HCT116 (cell line): ENCODE results near the gene HOXB3. TPM values are rescaled to one million over a fixed set of nuclear protein-coding genes. Genes with fewer than 3 reads are reported as not detected.

Experiments
- ATAC-seq: fragments of 200-7000 bp; cut with Tn5 transposase; 2 replicates; pipeline ENCODE4 v1.9.1; 2020; ENCODE audit warnings: mild to moderate bottlenecking, moderate library complexity
- BruUV-seq: library from RNA; stranded (reverse); fragments of 400-500 nt; replicated peaks from 2 replicates; lab custom pipeline; 2021; lab: Mats Ljungman, UMichigan
- CTCF ChIA-PET: fragments of 300-600 bp; sonication (Branson Sonifier 250); formaldehyde crosslinking; loops from one replicate; lab custom pipeline; 2021; ENCODE audit warnings: antibody characterized with exemption; lab: Charles Lee
- POLR2A ChIA-PET: fragments of 300-600, 350-600 bp; sonication (Branson Sonifier 250); formaldehyde crosslinking; loops from one replicate; lab custom pipeline; 2021; ENCODE audit warnings: antibody characterized with exemption; lab: Charles Lee
- RAD21 ChIA-PET, 2 experiments: fragments of 300-600 bp; sonication (Branson Sonifier 250); formaldehyde crosslinking; loops; one replicate each; lab custom pipeline; 2023; ENCODE audit warnings: low total read pairs in 2 of 2; ENCODE audit not compliant: uncharacterized antibody in 2 of 2, unreplicated experiment in 2 of 2, low non-redundant PET in 1 of 2; lab: Charles Lee
- DNase-seq: peaks from one replicate; pipeline ENCODE4 v3.0.0-alpha.2; 2010; ENCODE audit warnings: low read depth, low spot score
- H2AFZ ChIP-seq: fragments of 200-600 bp; shearing (Covaris generic), sonication (generic); 2 replicates; pipeline ENCODE4 v1.6.1; 2017; ENCODE audit warnings: low read depth, mixed run types, mixed read lengths, antibody characterized with exemption, low read length; ENCODE audit not compliant: poor library complexity, severe bottlenecking
- H3K27ac ChIP-seq: 2 replicates; pipeline ENCODE4 v1.5.1; 2012; ENCODE audit warnings: low read depth, low read length
- H3K27me3 ChIP-seq: fragments of 200-600 bp; sonication (generic); 2 replicates; pipeline ENCODE4 v1.6.1; 2016; ENCODE audit warnings: mixed run types, low read length, mixed read lengths; ENCODE audit not compliant: insufficient read depth
- H3K36me3 ChIP-seq, 2 experiments: fragments of 200-500 bp in 1 of 2; fragments of 200-600 bp in 1 of 2; sonication (Bioruptor generic) in 1 of 2; sonication (generic) in 1 of 2; 2 replicates each; pipeline versions ENCODE4 v1.5.1 to v1.6.1; 2014 to 2016; ENCODE audit warnings: low read length in 2 of 2, inconsistent platforms in 1 of 2, mixed read lengths in 1 of 2, mixed run types in 1 of 2; ENCODE audit not compliant: insufficient read depth in 2 of 2, control insufficient read depth in 1 of 2
- H3K4me1 ChIP-seq, 2 experiments: fragments of 200-600 bp in 1 of 2; sonication (generic) in 1 of 2; 2 replicates each; pipeline versions ENCODE4 v1.5.1 to v1.6.1; 2012 to 2017; ENCODE audit warnings: low read length in 2 of 2, inconsistent platforms in 1 of 2, mild to moderate bottlenecking in 1 of 2, mixed read lengths in 1 of 2, mixed run types in 1 of 2, moderate library complexity in 1 of 2; ENCODE audit not compliant: insufficient read depth in 2 of 2, control insufficient read depth in 1 of 2
- H3K4me2 ChIP-seq: fragments of 200-600 bp; sonication (generic); 2 replicates; pipeline ENCODE4 v1.6.1; 2017; ENCODE audit warnings: mixed run types, low read length, mixed read lengths
- H3K4me3 ChIP-seq, 2 experiments: fragments of 200-600 bp in 1 of 2; sonication (generic) in 1 of 2; replicated peaks in 1 of 2; 2 replicates each; pipeline ENCODE4 v1.5.1; 2011 to 2016; ENCODE audit warnings: low read length in 2 of 2, control low read depth in 1 of 2, low read depth in 1 of 2, mild to moderate bottlenecking in 1 of 2, mixed read lengths in 1 of 2, mixed run types in 1 of 2
- H3K79me2 ChIP-seq: fragments of 200-600 bp; sonication (generic); 2 replicates; pipeline ENCODE4 v1.6.1; 2017; ENCODE audit warnings: mild to moderate bottlenecking, mixed run types, low read length, moderate library complexity, mixed read lengths; ENCODE audit not compliant: insufficient read depth
- H3K9ac ChIP-seq: fragments of 200-600 bp; sonication (generic); 2 replicates; pipeline ENCODE4 v1.6.1; 2016; ENCODE audit warnings: low read length, mixed read lengths
- H3K9me2 ChIP-seq: fragments of 200-600 bp; sonication (generic), shearing (Covaris generic); 2 replicates; pipeline ENCODE4 v1.6.1; 2017; ENCODE audit warnings: mixed run types, mild to moderate bottlenecking, moderate library complexity; ENCODE audit not compliant: insufficient read depth
- H3K9me3 ChIP-seq, 2 experiments: fragments of 200-500 bp in 1 of 2; fragments of 200-600 bp in 1 of 2; sonication (Bioruptor generic) in 1 of 2; sonication (generic) in 1 of 2; 2 replicates each; pipeline ENCODE4 v1.6.1; 2014 to 2017; ENCODE audit warnings: low read length in 2 of 2, mixed read lengths in 2 of 2, inconsistent platforms in 1 of 2, low read depth in 1 of 2, mild to moderate bottlenecking in 1 of 2, mixed run types in 1 of 2, moderate library complexity in 1 of 2; ENCODE audit not compliant: control insufficient read depth in 1 of 2, insufficient read depth in 1 of 2
- H4K20me1 ChIP-seq: fragments of 200-600 bp; sonication (generic), shearing (Covaris generic); 2 replicates; pipeline ENCODE4 v1.6.1; 2017; ENCODE audit warnings: mixed run types, mild to moderate bottlenecking, moderate library complexity; ENCODE audit not compliant: insufficient read depth
- JUND ChIP-seq: IDR thresholded peaks from 2 replicates; pipeline ENCODE4 v1.6.1; 2012
- POLR2AphosphoS5 ChIP-seq: IDR thresholded peaks from 2 replicates; pipeline ENCODE4 v1.6.1; 2011; ENCODE audit warnings: mild to moderate bottlenecking, low read depth, low read length, moderate library complexity
- SP1 ChIP-seq: IDR thresholded peaks from 2 replicates; pipeline ENCODE4 v1.6.1; 2012; ENCODE audit warnings: low read depth
- TCF7L2 ChIP-seq: IDR thresholded peaks from 2 replicates; pipeline ENCODE4 v1.7.0; 2011; ENCODE audit warnings: borderline replicate concordance, inconsistent platforms; ENCODE audit not compliant: insufficient read depth, insufficient read length; ENCODE audit errors: extremely low read depth
- YY1 ChIP-seq: IDR thresholded peaks from 2 replicates; pipeline ENCODE4 v1.6.1; 2011; ENCODE audit warnings: low read length, low read depth, moderate library complexity, mild to moderate bottlenecking; ENCODE audit not compliant: insufficient replicate concordance; ENCODE audit errors: extremely low read depth
- ZNF274 ChIP-seq: fragments of 200-500 bp; sonication (Bioruptor generic); IDR thresholded peaks from 2 replicates; pipeline ENCODE4 v1.6.1; 2014; ENCODE audit warnings: mild to moderate bottlenecking, low read depth, low read length, inconsistent platforms
- intact Hi-C: fragments of 100-400 bp; cut with micrococcal nuclease; formaldehyde crosslinking; loops from 2 replicates; pipeline ENCODE4 v1.10.0; 2022
- total RNA-seq: library from RNA; stranded (reverse); gene quantifications from one replicate; pipeline ENCODE4 v1.2.1, GENCODE V29; 2021; ENCODE audit not compliant: unreplicated experiment
- TF ChIP-seq, protein P1 (sequence below), 3 experiments: fragments of 200-600 bp in 1 of 3; sonication (generic) in 1 of 3; IDR thresholded peaks in 2 of 3; conservative IDR thresholded peaks in 1 of 3; 2 replicates each; pipeline ENCODE4 v1.5.1; 2012 to 2017; ENCODE audit warnings: low read depth in 2 of 3, low read length in 2 of 3, antibody characterized with exemption in 1 of 3, borderline replicate concordance in 1 of 3, control low read depth in 1 of 3, mild to moderate bottlenecking in 1 of 3, mixed read lengths in 1 of 3, mixed run types in 1 of 3, moderate library complexity in 1 of 3; ENCODE audit not compliant: insufficient read depth in 1 of 3
- TF ChIP-seq, protein P2 (sequence below): IDR thresholded peaks from 2 replicates; pipeline ENCODE4 v1.6.1; 2012
- TF ChIP-seq, protein P3 (sequence below): IDR thresholded peaks from 2 replicates; pipeline ENCODE4 v1.6.1; 2011; ENCODE audit warnings: mild to moderate bottlenecking, low read length, moderate library complexity; ENCODE audit not compliant: insufficient replicate concordance; ENCODE audit errors: extremely low read depth

HOXB3 gene
- total RNA-seq, 1 experiment from 2014 or later, result 19.8 TPM

DNA sequence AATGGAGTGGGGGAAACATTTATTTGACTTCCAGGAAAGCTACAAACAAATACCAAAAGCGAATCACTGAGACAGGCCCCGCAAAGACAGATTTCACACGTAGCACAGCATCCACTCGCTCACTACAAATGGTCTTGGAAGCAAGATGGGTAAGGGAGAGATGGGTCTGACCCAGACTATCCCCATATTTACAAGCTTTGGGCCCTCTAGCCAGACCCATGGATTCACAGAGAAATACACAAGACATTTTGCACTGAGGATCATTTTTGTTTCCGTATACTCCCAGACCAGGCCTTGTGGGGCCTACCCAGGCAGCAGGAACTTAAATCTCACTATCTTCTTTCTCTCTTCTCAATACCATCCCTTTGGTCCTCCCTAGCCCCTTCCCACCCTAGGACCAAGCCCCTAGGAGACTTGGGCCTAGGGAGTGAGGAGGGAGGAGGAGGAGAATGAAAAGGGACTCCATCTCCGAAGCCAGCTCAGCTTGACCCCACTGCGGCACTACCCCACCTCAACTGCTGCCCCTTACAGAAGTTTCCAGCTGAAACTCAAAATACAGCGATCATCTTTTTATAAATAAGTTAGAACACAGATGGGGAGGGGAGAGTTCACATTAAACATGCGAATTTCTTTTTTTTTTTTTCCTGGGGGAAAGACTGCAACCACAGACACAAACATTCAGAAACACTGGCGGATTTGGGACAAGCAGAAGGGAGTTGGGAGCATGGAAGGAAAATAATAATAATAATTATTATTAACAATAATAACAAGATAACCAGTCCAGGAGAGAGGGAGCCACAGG, 1.4 kb upstream of the HOXB3 start:
- CTCF ChIA-PET, result no interaction called here
- no peak overlapping the region for H3K27ac ChIP-seq
- RAD21 ChIA-PET, result no interaction called here
- H3K9me3 ChIP-seq, result no peaks in the 10 kb centered on the region
- DNase-seq, result no peak
- TF ChIP-seq, protein P1, sequence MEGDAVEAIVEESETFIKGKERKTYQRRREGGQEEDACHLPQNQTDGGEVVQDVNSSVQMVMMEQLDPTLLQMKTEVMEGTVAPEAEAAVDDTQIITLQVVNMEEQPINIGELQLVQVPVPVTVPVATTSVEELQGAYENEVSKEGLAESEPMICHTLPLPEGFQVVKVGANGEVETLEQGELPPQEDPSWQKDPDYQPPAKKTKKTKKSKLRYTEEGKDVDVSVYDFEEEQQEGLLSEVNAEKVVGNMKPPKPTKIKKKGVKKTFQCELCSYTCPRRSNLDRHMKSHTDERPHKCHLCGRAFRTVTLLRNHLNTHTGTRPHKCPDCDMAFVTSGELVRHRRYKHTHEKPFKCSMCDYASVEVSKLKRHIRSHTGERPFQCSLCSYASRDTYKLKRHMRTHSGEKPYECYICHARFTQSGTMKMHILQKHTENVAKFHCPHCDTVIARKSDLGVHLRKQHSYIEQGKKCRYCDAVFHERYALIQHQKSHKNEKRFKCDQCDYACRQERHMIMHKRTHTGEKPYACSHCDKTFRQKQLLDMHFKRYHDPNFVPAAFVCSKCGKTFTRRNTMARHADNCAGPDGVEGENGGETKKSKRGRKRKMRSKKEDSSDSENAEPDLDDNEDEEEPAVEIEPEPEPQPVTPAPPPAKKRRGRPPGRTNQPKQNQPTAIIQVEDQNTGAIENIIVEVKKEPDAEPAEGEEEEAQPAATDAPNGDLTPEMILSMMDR (IDR thresholded peaks at IDR 0.05 in 2 of 3, conservative IDR thresholded peaks at IDR 0.05 in 1 of 3; ENCODE audit: borderline replicate concordance in 1 of 3, insufficient read depth in 1 of 3, low read depth in 2 of 3, low read length in 2 of 3), result no peak
- TF ChIP-seq SP1 (no peak), ZNF274 (no peak), JUND (no peak), TCF7L2 (no peak), POLR2AphosphoS5 (no peak), YY1 (no peak)
- TF ChIP-seq, protein P2, sequence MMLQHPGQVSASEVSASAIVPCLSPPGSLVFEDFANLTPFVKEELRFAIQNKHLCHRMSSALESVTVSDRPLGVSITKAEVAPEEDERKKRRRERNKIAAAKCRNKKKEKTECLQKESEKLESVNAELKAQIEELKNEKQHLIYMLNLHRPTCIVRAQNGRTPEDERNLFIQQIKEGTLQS, result no peak
- TF ChIP-seq, protein P3, sequence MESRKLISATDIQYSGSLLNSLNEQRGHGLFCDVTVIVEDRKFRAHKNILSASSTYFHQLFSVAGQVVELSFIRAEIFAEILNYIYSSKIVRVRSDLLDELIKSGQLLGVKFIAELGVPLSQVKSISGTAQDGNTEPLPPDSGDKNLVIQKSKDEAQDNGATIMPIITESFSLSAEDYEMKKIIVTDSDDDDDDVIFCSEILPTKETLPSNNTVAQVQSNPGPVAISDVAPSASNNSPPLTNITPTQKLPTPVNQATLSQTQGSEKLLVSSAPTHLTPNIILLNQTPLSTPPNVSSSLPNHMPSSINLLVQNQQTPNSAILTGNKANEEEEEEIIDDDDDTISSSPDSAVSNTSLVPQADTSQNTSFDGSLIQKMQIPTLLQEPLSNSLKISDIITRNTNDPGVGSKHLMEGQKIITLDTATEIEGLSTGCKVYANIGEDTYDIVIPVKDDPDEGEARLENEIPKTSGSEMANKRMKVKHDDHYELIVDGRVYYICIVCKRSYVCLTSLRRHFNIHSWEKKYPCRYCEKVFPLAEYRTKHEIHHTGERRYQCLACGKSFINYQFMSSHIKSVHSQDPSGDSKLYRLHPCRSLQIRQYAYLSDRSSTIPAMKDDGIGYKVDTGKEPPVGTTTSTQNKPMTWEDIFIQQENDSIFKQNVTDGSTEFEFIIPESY, result no peak
- H4K20me1 ChIP-seq, result no peaks in the 10 kb centered on the region
- ATAC-seq, result no peak
- no peak overlapping the region for H2AFZ ChIP-seq
- H3K27me3 ChIP-seq, result no peaks in the 10 kb centered on the region
- BruUV-seq, result no TSS peak
- intact Hi-C loops, result no loop called here
- H3K4me1 ChIP-seq, result peaks cover 11 to 32% of the 10 kb centered on the region in 2 experiments; a peak in 3 of 4 replicates
- H3K4me3 ChIP-seq, result no peak overlapping the region
- no peaks in the 10 kb centered on the region for H3K9me2 ChIP-seq
- no peak overlapping the region for H3K4me2 ChIP-seq
- no peak overlapping the region for H3K9ac ChIP-seq
- H3K79me2 ChIP-seq, result peaks cover 57% of the 10 kb centered on the region
- POLR2A ChIA-PET, result interaction anchor here (0.6 to 1.7 kb wide), 2 partner anchors 10 to 13 kb away, joined by 4 to 6 read pairs; partner anchors contain the start of gene HOXB6
- peaks cover 7 to 23% of the 10 kb centered on the region in 2 experiments; a peak in 3 of 4 replicates for H3K36me3 ChIP-seq
